ENCODE results near the gene APBB2.

- no peak for TF ChIP-seq EZH2phosphoT487 (IDR thresholded peaks at IDR 0.05; ENCODE audit: insufficient read depth, low read depth)
- TF ChIP-seq EZH2 (IDR thresholded peaks at IDR 0.05; ENCODE audit: insufficient read depth, poor library complexity, severe bottlenecking): no peak
Observed at GRCh38 chr4:41150401-41150800, 63.9 kb downstream of the APBB2 start.
